ENCODE results near the gene IL17REL.

The IL17REL gene

GRCh38 chr22:50012211-50013181 is at the start of gene IL17REL:
TSS of gene IL17REL (minus strand) at chr22:50012765. CDS start at chr22:50012646, 119 bp downstream.
- no peak for DNase-seq

DNA sequence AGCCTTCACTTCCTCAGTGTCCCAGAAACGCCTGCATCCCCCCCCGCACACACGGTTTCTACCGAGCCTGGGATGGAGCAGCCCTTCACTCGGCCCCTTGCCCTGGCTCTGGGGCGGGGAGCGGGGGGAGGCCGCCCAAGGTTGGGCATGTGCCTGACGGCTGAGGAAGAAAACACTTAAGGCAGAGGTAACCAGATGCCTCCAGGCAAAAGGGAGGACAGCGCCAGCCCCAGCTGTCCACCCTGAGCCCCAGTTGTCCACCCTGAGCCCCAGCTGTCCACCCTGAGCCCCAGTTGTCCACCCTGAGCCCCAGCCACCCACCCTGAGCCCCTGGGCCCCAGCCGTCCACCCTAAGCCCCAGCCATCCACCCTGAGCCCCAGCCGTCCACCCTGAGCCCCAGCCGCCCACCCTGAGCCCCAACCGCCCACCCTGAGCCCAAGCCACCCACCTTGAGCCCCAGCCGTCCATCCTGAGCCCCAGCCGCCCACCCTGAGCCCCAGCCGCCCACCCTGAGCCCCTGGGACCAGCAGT is 49.3 kb upstream of the IL17REL start:
- no peak for DNase-seq

GRCh38 chr22:50061141-50061823 is 48.7 kb upstream of the IL17REL start:
- no peak for DNase-seq

DNA sequence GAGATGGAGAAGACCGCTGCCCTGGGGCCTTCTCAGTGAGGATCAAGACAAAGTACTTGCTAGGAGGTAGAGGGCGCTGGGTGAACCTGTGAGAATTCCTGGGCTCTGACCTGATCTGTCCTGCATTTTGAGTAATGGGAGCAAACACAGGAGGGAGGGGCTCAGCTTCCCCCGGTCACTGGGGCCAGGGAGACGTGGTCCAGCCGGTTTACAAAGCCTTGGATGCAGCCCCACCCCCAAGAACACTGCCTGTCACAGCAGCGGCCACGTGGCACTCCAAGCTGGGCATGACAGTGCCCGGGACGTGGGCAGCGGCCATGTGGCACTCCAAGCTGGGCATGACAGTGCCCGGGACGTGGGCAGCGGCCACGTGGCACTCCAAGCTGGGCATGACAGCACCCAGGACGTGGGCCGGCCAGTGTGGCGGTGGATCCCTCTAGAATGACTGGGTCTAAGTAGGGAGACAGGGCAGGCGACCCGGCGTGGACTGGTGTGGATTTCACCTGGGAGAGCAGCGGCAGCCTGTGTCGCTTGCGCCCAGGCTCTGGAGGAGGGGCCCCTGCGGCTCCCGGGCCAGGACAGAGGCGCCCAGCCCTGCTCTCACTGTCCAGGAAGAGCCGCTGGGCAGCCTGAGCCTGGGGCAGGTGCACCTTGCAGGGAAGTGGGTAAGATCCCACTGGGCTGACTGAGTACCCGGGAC is 48.0 kb upstream of the IL17REL start:
- no peak for DNase-seq

- no peak for DNase-seq
Measured at GRCh38 chr22:50059881-50060262, 47.3 kb upstream of the IL17REL start.

DNA sequence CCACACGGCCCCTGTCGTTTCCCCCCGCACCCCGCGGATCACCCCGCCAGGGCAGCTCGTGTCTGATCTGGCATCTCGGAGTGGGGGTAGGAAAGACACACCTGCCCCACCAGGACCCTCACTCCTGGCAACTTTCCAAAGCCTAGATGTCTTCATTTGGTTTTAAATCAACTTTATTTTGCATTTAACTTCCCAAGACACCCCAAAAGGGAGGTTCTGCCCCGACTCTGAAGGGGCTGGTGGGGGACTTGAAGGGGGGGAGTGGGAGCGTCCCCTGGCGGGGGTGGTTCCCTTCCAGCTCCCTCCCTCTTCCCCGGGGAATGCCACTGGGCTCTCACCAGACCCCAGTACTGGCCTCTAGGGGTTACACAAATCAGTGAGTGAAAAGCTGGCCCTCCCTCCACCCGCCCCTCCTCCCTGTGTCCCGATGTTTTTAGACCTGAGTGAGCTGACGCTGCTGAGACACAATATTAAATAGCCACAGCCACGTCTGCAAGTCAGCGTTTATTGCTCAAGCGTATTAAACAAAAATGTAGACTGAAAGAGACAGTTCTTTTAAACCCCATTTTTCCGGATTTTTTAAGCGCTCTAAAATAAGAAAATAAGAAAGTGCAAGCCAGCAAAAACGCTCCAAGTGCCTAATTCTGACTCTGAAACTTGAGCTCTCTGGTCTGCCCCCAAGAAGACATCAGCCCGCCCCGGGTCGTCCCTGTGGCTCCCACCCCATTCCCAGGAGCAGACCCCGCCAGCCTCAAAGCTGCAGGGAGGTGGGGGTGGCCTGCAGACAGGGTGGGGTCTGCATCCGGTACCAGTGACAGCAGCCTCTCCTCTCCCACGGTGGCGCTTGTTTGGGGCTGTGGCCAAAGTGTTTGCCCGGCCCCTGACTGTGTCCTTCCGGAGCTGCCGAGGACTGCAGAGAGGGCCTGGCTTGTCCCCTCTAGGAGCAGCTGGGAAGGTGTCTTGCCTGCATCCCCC is 46.6 kb upstream of the IL17REL start:
- peak; percentile 26 for DNase-seq

DNA sequence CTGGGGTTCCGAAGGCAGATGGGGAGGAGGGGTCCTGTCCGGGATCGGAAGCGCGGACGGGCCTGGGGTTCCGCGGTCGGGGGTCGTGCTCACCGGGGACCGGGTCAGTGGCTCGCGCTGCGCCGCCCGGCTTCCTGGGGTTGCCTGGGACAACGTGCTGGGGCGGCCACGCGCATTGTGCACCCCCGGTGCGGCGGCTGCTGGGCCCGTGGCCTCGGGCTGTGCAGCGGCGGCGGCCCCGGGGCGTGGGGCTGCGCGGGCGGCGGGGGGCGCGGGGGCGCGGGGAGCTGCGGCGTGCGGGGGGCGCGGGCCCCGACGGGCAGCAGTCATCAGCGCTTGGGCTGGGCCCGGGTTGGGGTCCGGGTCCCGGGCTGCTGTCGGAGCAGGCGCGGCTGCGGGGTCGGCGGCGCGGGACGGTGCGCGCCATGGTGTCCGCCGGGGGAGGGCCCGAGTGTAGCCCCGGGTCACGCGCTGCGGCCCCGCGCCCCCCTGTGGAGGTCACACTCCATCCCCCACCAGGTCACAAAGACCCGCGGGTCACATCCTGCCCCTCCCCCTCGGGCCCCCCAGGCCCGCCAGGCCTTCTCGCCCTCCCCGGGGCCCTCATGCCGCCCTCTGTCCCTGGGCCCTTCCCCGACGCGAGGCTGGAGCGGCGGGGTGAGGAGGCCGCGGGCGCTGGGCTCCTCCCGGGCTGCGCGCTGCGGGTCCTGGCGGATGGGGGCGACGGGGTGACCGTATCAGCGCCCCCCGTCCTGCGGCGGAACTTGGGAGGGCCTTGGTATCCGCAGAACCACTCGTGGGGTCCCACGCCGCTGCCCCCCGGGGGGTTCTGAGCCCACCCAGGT is 45.7 kb upstream of the IL17REL start, which contains the start of gene TTLL8:
TSS of gene TTLL8 (minus strand) at position 238 of the 845 bp plus-strand sequence.
- no peak for DNase-seq

GRCh38 chr22:50057278-50058060 is 44.9 kb upstream of the IL17REL start:
- no peak for DNase-seq

GRCh38 chr22:50056214-50056972 is 43.8 kb upstream of the IL17REL start:
- DNase-seq, result no peak

DNA sequence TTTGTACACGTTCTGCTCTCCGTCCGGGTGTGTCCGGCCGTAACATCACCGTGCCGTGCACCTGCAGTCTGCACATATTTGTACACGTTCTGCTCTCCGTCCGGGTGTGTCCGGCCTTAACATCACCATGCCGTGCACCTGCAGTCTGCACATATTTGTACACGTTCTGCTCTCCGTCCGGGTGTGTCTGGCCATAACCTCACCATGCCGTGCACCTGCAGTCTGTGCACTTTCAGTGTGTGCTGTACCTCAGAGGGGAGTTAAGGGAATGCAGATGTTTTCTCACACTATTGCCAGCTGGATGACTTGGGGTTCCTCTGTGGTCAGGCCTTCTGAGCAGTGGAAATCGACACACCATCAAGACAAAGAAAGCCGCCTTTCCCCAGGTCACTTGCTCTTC is 41.3 kb upstream of the IL17REL start:
- DNase-seq, result no peak

DNA sequence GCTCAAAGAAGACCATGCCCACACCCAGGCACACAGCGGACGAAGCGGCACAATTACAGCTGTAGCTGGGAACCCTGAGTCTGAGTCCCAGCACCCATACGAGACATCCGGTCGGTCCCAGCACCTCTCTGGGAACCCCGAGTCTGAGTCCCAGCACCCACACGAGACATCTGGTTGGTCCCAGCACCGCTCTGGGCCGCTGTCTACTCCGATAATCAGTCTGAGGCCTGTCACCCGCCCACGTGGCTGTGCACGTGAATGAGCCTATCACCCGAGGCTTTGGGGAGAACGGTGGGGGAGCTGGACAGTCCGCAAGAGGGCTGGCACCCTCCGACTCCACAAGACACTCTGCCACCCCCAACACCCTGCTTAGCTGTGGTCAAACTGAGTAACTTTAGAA is 39.4 kb upstream of the IL17REL start:
- no peak for DNase-seq

- DNase-seq, result no peak
Measured at GRCh38 chr22:50049299-50050195, 37.0 kb upstream of the IL17REL start.

- DNase-seq, result no peak
Measured at GRCh38 chr22:50048836-50049235, 36.3 kb upstream of the IL17REL start.

DNA sequence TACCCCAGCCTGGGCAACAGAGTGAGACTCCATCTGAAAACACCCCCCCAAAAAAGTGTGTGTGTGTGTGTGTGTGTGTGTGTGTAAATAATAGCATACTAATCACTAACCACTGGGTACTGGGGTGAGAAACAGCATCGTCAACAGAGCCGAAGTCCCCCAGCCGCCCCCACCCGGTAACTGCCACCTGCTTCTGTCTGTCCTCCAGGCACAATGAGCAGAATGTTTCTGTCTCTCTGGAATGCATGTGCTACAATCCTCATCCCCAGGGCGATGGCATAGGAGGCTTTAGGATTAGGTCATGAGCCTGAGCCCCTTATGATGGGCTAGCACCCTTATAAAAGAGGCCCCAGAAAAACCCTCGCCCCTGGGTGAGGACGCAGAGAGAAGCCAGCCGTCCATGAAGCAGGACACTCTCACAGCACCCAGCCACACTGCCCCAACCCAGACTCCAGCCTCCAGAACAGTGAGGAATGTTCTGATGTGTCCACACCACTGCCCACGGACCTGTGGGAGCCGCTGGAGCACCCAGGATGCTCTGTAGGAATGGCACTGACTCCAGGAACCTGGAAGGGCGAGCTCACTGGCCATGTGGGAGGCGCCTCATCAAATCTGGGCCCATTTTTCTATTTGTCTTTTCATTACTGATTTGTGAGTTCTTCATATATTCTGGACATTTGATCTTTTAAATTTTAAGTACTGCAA is 35.6 kb upstream of the IL17REL start:
- no peak for DNase-seq

- no peak for DNase-seq
Measured at GRCh38 chr22:50047346-50047745, 34.8 kb upstream of the IL17REL start.

DNA sequence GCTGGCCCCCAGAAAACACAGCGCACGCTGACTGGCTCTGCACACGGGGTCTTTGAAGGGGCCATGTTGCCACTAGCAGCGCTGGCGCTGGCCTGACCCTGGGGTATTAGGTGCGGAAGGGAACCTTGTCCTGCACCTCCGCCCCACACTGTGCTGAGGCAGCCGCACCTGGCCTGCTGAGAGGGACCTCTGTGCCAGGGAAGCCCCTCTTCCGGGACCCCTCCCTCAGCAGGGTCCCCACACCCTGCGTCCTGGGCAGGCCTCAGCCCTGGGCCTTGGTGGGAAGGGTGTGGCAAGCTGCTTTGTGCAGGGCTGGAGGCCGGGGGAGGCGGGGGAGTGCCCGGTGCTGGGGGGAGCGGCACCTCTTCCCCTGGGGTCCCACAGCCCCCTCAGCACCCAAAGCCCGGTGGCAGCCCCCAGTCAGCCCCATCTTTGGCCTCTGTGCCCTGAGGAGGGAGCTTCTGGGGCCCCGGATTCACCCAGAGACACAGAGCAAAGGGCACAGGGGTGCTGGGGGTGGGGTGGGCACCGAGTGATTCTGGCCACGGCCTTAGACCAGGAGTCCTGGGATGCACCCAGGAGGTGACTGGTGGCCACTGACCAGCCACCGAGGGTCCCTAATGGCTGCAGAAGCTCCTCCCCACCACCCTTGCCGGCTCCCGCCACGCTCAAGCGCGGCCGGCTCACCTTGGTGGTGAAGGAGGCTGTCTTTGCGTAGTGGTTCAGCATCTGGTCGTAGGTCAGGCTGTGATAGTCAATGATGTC is 34.1 kb upstream of the IL17REL start:
- no peak for DNase-seq

DNA sequence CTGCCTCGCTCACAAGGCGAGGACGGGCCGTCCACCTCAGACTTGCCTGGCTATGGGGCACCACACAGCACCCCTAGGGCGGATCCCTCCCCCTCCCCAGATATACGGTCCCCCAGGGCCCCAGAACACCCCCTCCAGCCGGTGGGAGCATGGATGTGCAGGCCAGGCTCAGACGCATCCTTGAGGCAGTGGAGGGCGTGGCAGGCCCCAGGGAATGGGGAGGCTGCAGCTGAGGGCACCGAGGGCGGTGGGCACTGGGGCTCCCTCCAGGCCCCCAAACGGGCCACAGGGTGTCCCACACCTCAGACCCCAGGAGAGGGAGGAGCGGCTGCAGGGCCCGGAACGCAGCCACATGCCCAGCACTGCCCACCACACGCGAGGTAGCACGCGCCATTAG is 33.5 kb upstream of the IL17REL start:
- DNase-seq, result no peak
